ENCODE results near the gene ASCL1. TPM values are rescaled to one million over a fixed set of nuclear protein-coding genes. Genes with fewer than 3 reads are reported as not detected.

The ASCL1 gene
- total and polyA plus RNA-seq, 10 of the 15 experiments (the other 5 are each of a cell fraction or from before 2014, with no cell fraction given): 10.6 to 61.1 (median 20.5) TPM

GRCh38 chr12:102970780-102971179 is 13.3 kb downstream of the ASCL1 start:
- ChIA-PET RAD21 (ENCODE audit: unreplicated experiment) (interaction anchor here (0.9 to 1.1 kb wide), 2 partner anchors 23 to 578 kb away, joined by 3 read pairs; no protein-coding TSS in a partner anchor), SMC1A (ENCODE audit: uncharacterized antibody, unreplicated experiment) (interaction anchor here (1.0 kb wide), 1 partner anchor 13 kb away, joined by 4 read pairs; no protein-coding TSS in a partner anchor), CTCF (no interaction called here), POLR2A (interaction anchor here (0.5 kb wide), 1 partner anchor 71 kb away, joined by 4 read pairs; no protein-coding TSS in a partner anchor)
- Histone ChIP-seq H3K36me3 (ENCODE audit: control insufficient read depth in 2 of 2, insufficient read depth in 2 of 2, low read length in 1 of 2) (no peaks in the 10 kb centered on the region), H3K9me3 (replicated peaks; ENCODE audit: control insufficient read depth, insufficient read depth, low read length) (no peaks in the 10 kb centered on the region), H3K9ac (ENCODE audit: control insufficient read depth, insufficient read depth, low read length) (no peak overlapping the region), H3K79me2 (ENCODE audit: control insufficient read depth, insufficient read depth, low read length) (no peaks in the 10 kb centered on the region), H3K27ac (ENCODE audit: control insufficient read depth, insufficient read depth) (no peak overlapping the region), H4K20me1 (ENCODE audit: control insufficient read depth, insufficient read depth) (no peaks in the 10 kb centered on the region), H3K27me3 (replicated peaks in 1 of 2; ENCODE audit: control insufficient read depth in 2 of 2, insufficient read depth in 2 of 2, low read length in 1 of 2) (no peaks in the 10 kb centered on the region), H3K4me2 (ENCODE audit: control insufficient read depth, insufficient read depth) (no peak overlapping the region), H3K4me3 (no peak overlapping the region), H2AFZ (ENCODE audit: control insufficient read depth, low read depth, low read length) (no peak overlapping the region), H3K4me1 (ENCODE audit: control insufficient read depth, insufficient read depth, low read length) (no peaks in the 10 kb centered on the region)
- FAIRE-seq (no peak), ATAC-seq (no peak), DNase-seq (ENCODE audit: low read depth, low spot score) (no peak)
- intact Hi-C loops (cut with micrococcal nuclease; ENCODE audit: unreplicated experiment) (no loop called here), in situ Hi-C loops (cut with MboI) (no loop called here)
- BruUV-seq (replicated peaks): no TSS peak
- WGBS (ENCODE audit: insufficient coverage, insufficient replicate concordance, low lambda C conversion rate, missing lambda C conversion rate): 10% methylated on average over 4 of the region's 4 CpGs
- TF ChIP-seq GABPA (IDR thresholded peaks at IDR 0.05; ENCODE audit: low read depth) (no peak), YY1 (IDR thresholded peaks at IDR 0.05; ENCODE audit: low read depth, low read length) (no peak), SIN3A (IDR thresholded peaks at IDR 0.05; ENCODE audit: low read depth, low read length) (no peak), ESRRA (IDR thresholded peaks at IDR 0.05; ENCODE audit: low read length) (no peak), STAT3 (IDR thresholded peaks at IDR 0.05; ENCODE audit: low read depth, low read length) (no peak), TAF1 (IDR thresholded peaks at IDR 0.05; ENCODE audit: borderline replicate concordance, low read depth, low read length) (no peak), E4F1 (IDR thresholded peaks at IDR 0.05; ENCODE audit: borderline replicate concordance, partially characterized antibody) (no peak), SMAD5 (IDR thresholded peaks at IDR 0.05; ENCODE audit: low read depth) (no peak), CREB1 (IDR thresholded peaks at IDR 0.05; ENCODE audit: low read depth) (no peak)
- TF ChIP-seq, protein P1, sequence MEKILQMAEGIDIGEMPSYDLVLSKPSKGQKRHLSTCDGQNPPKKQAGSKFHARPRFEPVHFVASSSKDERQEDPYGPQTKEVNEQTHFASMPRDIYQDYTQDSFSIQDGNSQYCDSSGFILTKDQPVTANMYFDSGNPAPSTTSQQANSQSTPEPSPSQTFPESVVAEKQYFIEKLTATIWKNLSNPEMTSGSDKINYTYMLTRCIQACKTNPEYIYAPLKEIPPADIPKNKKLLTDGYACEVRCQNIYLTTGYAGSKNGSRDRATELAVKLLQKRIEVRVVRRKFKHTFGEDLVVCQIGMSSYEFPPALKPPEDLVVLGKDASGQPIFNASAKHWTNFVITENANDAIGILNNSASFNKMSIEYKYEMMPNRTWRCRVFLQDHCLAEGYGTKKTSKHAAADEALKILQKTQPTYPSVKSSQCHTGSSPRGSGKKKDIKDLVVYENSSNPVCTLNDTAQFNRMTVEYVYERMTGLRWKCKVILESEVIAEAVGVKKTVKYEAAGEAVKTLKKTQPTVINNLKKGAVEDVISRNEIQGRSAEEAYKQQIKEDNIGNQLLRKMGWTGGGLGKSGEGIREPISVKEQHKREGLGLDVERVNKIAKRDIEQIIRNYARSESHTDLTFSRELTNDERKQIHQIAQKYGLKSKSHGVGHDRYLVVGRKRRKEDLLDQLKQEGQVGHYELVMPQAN (conservative IDR thresholded peaks at IDR 0.05): no peak
- TF ChIP-seq, protein P2, sequence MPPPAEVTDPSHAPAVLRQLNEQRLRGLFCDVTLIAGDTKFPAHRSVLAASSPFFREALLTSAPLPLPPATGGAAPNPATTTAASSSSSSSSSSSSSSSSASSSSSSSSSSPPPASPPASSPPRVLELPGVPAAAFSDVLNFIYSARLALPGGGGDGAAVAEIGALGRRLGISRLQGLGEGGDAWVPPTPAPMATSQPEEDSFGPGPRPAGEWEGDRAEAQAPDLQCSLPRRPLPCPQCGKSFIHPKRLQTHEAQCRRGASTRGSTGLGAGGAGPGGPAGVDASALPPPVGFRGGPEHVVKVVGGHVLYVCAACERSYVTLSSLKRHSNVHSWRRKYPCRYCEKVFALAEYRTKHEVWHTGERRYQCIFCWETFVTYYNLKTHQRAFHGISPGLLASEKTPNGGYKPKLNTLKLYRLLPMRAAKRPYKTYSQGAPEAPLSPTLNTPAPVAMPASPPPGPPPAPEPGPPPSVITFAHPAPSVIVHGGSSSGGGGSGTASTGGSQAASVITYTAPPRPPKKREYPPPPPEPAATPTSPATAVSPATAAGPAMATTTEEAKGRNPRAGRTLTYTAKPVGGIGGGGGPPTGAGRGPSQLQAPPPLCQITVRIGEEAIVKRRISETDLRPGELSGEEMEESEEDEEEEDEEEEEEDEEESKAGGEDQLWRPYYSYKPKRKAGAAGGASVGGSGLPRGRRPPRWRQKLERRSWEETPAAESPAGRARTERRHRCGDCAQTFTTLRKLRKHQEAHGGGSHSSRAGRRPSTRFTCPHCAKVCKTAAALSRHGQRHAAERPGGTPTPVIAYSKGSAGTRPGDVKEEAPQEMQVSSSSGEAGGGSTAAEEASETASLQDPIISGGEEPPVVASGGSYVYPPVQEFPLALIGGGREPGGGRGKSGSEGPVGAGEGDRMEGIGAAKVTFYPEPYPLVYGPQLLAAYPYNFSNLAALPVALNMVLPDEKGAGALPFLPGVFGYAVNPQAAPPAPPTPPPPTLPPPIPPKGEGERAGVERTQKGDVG (CRISPR knock-in tag; IDR thresholded peaks at IDR 0.05): no peak
- TF ChIP-seq, protein P3, sequence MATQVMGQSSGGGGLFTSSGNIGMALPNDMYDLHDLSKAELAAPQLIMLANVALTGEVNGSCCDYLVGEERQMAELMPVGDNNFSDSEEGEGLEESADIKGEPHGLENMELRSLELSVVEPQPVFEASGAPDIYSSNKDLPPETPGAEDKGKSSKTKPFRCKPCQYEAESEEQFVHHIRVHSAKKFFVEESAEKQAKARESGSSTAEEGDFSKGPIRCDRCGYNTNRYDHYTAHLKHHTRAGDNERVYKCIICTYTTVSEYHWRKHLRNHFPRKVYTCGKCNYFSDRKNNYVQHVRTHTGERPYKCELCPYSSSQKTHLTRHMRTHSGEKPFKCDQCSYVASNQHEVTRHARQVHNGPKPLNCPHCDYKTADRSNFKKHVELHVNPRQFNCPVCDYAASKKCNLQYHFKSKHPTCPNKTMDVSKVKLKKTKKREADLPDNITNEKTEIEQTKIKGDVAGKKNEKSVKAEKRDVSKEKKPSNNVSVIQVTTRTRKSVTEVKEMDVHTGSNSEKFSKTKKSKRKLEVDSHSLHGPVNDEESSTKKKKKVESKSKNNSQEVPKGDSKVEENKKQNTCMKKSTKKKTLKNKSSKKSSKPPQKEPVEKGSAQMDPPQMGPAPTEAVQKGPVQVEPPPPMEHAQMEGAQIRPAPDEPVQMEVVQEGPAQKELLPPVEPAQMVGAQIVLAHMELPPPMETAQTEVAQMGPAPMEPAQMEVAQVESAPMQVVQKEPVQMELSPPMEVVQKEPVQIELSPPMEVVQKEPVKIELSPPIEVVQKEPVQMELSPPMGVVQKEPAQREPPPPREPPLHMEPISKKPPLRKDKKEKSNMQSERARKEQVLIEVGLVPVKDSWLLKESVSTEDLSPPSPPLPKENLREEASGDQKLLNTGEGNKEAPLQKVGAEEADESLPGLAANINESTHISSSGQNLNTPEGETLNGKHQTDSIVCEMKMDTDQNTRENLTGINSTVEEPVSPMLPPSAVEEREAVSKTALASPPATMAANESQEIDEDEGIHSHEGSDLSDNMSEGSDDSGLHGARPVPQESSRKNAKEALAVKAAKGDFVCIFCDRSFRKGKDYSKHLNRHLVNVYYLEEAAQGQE (IDR thresholded peaks at IDR 0.05; ENCODE audit: low read depth, low read length): no peak
